HCT116 (cell line): ENCODE measurements around the gene LHX2. TPM values are rescaled to one million over a fixed set of nuclear protein-coding genes. Genes with fewer than 3 reads are reported as not detected.

Experiments used
- ATAC-seq: fragments of 200-7000 bp; cut with Tn5 transposase; 2 replicates; pipeline ENCODE4 v1.9.1; 2020; ENCODE audit warnings: mild to moderate bottlenecking, moderate library complexity
- BruUV-seq: library from RNA; stranded (reverse); fragments of 400-500 nt; replicated peaks from 2 replicates; lab custom pipeline; 2021; lab: Mats Ljungman, UMichigan
- CTCF ChIA-PET: fragments of 300-600 bp; sonication (Branson Sonifier 250); formaldehyde crosslinking; loops from one replicate; lab custom pipeline; 2021; ENCODE audit warnings: antibody characterized with exemption; lab: Charles Lee
- POLR2A ChIA-PET: fragments of 300-600, 350-600 bp; sonication (Branson Sonifier 250); formaldehyde crosslinking; loops from one replicate; lab custom pipeline; 2021; ENCODE audit warnings: antibody characterized with exemption; lab: Charles Lee
- RAD21 ChIA-PET, 2 experiments: fragments of 300-600 bp; sonication (Branson Sonifier 250); formaldehyde crosslinking; loops; one replicate each; lab custom pipeline; 2023; ENCODE audit warnings: low total read pairs in 2 of 2; ENCODE audit not compliant: uncharacterized antibody in 2 of 2, unreplicated experiment in 2 of 2, low non-redundant PET in 1 of 2; lab: Charles Lee
- DNase-seq: peaks from one replicate; pipeline ENCODE4 v3.0.0-alpha.2; 2010; ENCODE audit warnings: low read depth, low spot score
- H2AFZ ChIP-seq: fragments of 200-600 bp; shearing (Covaris generic), sonication (generic); 2 replicates; pipeline ENCODE4 v1.6.1; 2017; ENCODE audit warnings: low read depth, mixed run types, mixed read lengths, antibody characterized with exemption, low read length; ENCODE audit not compliant: poor library complexity, severe bottlenecking
- H3K27ac ChIP-seq: 2 replicates; pipeline ENCODE4 v1.5.1; 2012; ENCODE audit warnings: low read depth, low read length
- H3K27me3 ChIP-seq: fragments of 200-600 bp; sonication (generic); 2 replicates; pipeline ENCODE4 v1.6.1; 2016; ENCODE audit warnings: mixed run types, low read length, mixed read lengths; ENCODE audit not compliant: insufficient read depth
- H3K36me3 ChIP-seq, 2 experiments: fragments of 200-500 bp in 1 of 2; fragments of 200-600 bp in 1 of 2; sonication (Bioruptor generic) in 1 of 2; sonication (generic) in 1 of 2; 2 replicates each; pipeline versions ENCODE4 v1.5.1 to v1.6.1; 2014 to 2016; ENCODE audit warnings: low read length in 2 of 2, inconsistent platforms in 1 of 2, mixed read lengths in 1 of 2, mixed run types in 1 of 2; ENCODE audit not compliant: insufficient read depth in 2 of 2, control insufficient read depth in 1 of 2
- H3K4me1 ChIP-seq, 2 experiments: fragments of 200-600 bp in 1 of 2; sonication (generic) in 1 of 2; 2 replicates each; pipeline versions ENCODE4 v1.5.1 to v1.6.1; 2012 to 2017; ENCODE audit warnings: low read length in 2 of 2, inconsistent platforms in 1 of 2, mild to moderate bottlenecking in 1 of 2, mixed read lengths in 1 of 2, mixed run types in 1 of 2, moderate library complexity in 1 of 2; ENCODE audit not compliant: insufficient read depth in 2 of 2, control insufficient read depth in 1 of 2
- H3K4me2 ChIP-seq: fragments of 200-600 bp; sonication (generic); 2 replicates; pipeline ENCODE4 v1.6.1; 2017; ENCODE audit warnings: mixed run types, low read length, mixed read lengths
- H3K4me3 ChIP-seq, 2 experiments: fragments of 200-600 bp in 1 of 2; sonication (generic) in 1 of 2; replicated peaks in 1 of 2; 2 replicates each; pipeline ENCODE4 v1.5.1; 2011 to 2016; ENCODE audit warnings: low read length in 2 of 2, control low read depth in 1 of 2, low read depth in 1 of 2, mild to moderate bottlenecking in 1 of 2, mixed read lengths in 1 of 2, mixed run types in 1 of 2
- H3K79me2 ChIP-seq: fragments of 200-600 bp; sonication (generic); 2 replicates; pipeline ENCODE4 v1.6.1; 2017; ENCODE audit warnings: mild to moderate bottlenecking, mixed run types, low read length, moderate library complexity, mixed read lengths; ENCODE audit not compliant: insufficient read depth
- H3K9ac ChIP-seq: fragments of 200-600 bp; sonication (generic); 2 replicates; pipeline ENCODE4 v1.6.1; 2016; ENCODE audit warnings: low read length, mixed read lengths
- H3K9me2 ChIP-seq: fragments of 200-600 bp; sonication (generic), shearing (Covaris generic); 2 replicates; pipeline ENCODE4 v1.6.1; 2017; ENCODE audit warnings: mixed run types, mild to moderate bottlenecking, moderate library complexity; ENCODE audit not compliant: insufficient read depth
- H3K9me3 ChIP-seq, 2 experiments: fragments of 200-500 bp in 1 of 2; fragments of 200-600 bp in 1 of 2; sonication (Bioruptor generic) in 1 of 2; sonication (generic) in 1 of 2; 2 replicates each; pipeline ENCODE4 v1.6.1; 2014 to 2017; ENCODE audit warnings: low read length in 2 of 2, mixed read lengths in 2 of 2, inconsistent platforms in 1 of 2, low read depth in 1 of 2, mild to moderate bottlenecking in 1 of 2, mixed run types in 1 of 2, moderate library complexity in 1 of 2; ENCODE audit not compliant: control insufficient read depth in 1 of 2, insufficient read depth in 1 of 2
- H4K20me1 ChIP-seq: fragments of 200-600 bp; sonication (generic), shearing (Covaris generic); 2 replicates; pipeline ENCODE4 v1.6.1; 2017; ENCODE audit warnings: mixed run types, mild to moderate bottlenecking, moderate library complexity; ENCODE audit not compliant: insufficient read depth
- CBX3 ChIP-seq: IDR thresholded peaks from 2 replicates; pipeline ENCODE4 v1.6.1; 2012; ENCODE audit warnings: low read depth
- CEBPB ChIP-seq: IDR thresholded peaks from 2 replicates; pipeline ENCODE4 v1.6.1; 2012; ENCODE audit warnings: low read depth
- EGR1 ChIP-seq: IDR thresholded peaks from 2 replicates; pipeline ENCODE4 v1.6.1; 2012; ENCODE audit warnings: low read depth
- ELF1 ChIP-seq: IDR thresholded peaks from 2 replicates; pipeline ENCODE4 v1.6.1; 2012; ENCODE audit warnings: low read depth, borderline replicate concordance
- EZH2 ChIP-seq: fragments of 200-600 bp; sonication (generic); IDR thresholded peaks from 2 replicates; pipeline ENCODE4 v1.6.1; 2017; ENCODE audit warnings: antibody characterized with exemption, mixed run types
- EZH2phosphoT487 ChIP-seq: fragments of 200-600 bp; IDR thresholded peaks from 2 replicates; pipeline ENCODE4 v1.6.1; 2018; ENCODE audit warnings: antibody characterized with exemption, borderline replicate concordance
- JUND ChIP-seq: IDR thresholded peaks from 2 replicates; pipeline ENCODE4 v1.6.1; 2012
- POLR2A ChIP-seq: IDR thresholded peaks from 2 replicates; pipeline ENCODE4 v1.7.0; 2011; ENCODE audit warnings: borderline replicate concordance; ENCODE audit not compliant: insufficient read depth, insufficient read length; ENCODE audit errors: extremely low read depth
- POLR2AphosphoS5 ChIP-seq: IDR thresholded peaks from 2 replicates; pipeline ENCODE4 v1.6.1; 2011; ENCODE audit warnings: mild to moderate bottlenecking, low read depth, low read length, moderate library complexity
- RAD21 ChIP-seq: IDR thresholded peaks from 2 replicates; pipeline ENCODE4 v1.6.1; 2012; ENCODE audit warnings: low read depth, mild to moderate bottlenecking
- SIN3A ChIP-seq: IDR thresholded peaks from 2 replicates; pipeline ENCODE4 v1.6.1; 2012; ENCODE audit warnings: low read depth
- SRF ChIP-seq: IDR thresholded peaks from 2 replicates; pipeline ENCODE4 v1.6.1; 2012; ENCODE audit warnings: low read depth
- TCF7L2 ChIP-seq: IDR thresholded peaks from 2 replicates; pipeline ENCODE4 v1.7.0; 2011; ENCODE audit warnings: borderline replicate concordance, inconsistent platforms; ENCODE audit not compliant: insufficient read depth, insufficient read length; ENCODE audit errors: extremely low read depth
- YY1 ChIP-seq: IDR thresholded peaks from 2 replicates; pipeline ENCODE4 v1.6.1; 2011; ENCODE audit warnings: low read length, low read depth, moderate library complexity, mild to moderate bottlenecking; ENCODE audit not compliant: insufficient replicate concordance; ENCODE audit errors: extremely low read depth
- intact Hi-C: fragments of 100-400 bp; cut with micrococcal nuclease; formaldehyde crosslinking; loops from 2 replicates; pipeline ENCODE4 v1.10.0; 2022
- total RNA-seq: library from RNA; stranded (reverse); gene quantifications from one replicate; pipeline ENCODE4 v1.2.1, GENCODE V29; 2021; ENCODE audit not compliant: unreplicated experiment
- TF ChIP-seq, protein P1 (sequence below): IDR thresholded peaks from 2 replicates; pipeline ENCODE4 v1.6.1; 2012; ENCODE audit warnings: low read depth
- TF ChIP-seq, protein P2 (sequence below): IDR thresholded peaks from 2 replicates; pipeline ENCODE4 v1.6.1; 2012
- TF ChIP-seq, protein P3 (sequence below): IDR thresholded peaks from 2 replicates; pipeline ENCODE4 v1.6.1; 2012

LHX2 gene
- total RNA-seq, 1 experiment from 2014 or later: 10.2 TPM

DNA sequence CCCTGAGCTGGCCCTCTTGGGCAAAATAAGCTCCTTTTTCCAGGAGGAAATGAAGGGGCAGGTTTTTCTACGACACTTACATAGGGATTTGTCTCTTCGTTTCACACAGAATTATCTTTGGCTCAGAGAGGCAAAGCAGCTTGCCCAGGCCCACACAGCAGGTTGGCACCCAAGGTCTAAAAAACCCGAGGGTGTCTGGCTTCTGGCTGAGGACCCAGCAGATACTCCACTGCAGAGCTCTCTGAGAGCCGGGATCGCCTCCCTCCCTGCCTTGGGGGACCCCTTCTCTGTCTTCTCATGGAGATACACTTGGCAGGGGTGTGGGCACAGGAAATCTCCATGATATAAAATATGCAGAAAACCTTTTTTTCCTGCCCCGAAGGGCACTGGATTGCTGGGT lies 29.0 kb upstream of the LHX2 start:
- ChIA-PET RAD21 (no interaction called here), CTCF (no interaction called here), POLR2A (no interaction called here)
- ATAC-seq (no peak), DNase-seq (no peak)
- no peak overlapping the region for H3K4me3 ChIP-seq
- no peak overlapping the region for H3K27ac ChIP-seq
- H3K4me1 ChIP-seq: no peaks in the 10 kb centered on the region
- TF ChIP-seq CBX3 (no peak), YY1 (no peak), EGR1 (no peak), EZH2phosphoT487 (no peak), SRF (no peak), EZH2 (no peak), ELF1 (no peak), POLR2AphosphoS5 (no peak), JUND (no peak), RAD21 (no peak), TCF7L2 (no peak), POLR2A (no peak), SIN3A (no peak), CEBPB (no peak)
- TF ChIP-seq, protein P1, sequence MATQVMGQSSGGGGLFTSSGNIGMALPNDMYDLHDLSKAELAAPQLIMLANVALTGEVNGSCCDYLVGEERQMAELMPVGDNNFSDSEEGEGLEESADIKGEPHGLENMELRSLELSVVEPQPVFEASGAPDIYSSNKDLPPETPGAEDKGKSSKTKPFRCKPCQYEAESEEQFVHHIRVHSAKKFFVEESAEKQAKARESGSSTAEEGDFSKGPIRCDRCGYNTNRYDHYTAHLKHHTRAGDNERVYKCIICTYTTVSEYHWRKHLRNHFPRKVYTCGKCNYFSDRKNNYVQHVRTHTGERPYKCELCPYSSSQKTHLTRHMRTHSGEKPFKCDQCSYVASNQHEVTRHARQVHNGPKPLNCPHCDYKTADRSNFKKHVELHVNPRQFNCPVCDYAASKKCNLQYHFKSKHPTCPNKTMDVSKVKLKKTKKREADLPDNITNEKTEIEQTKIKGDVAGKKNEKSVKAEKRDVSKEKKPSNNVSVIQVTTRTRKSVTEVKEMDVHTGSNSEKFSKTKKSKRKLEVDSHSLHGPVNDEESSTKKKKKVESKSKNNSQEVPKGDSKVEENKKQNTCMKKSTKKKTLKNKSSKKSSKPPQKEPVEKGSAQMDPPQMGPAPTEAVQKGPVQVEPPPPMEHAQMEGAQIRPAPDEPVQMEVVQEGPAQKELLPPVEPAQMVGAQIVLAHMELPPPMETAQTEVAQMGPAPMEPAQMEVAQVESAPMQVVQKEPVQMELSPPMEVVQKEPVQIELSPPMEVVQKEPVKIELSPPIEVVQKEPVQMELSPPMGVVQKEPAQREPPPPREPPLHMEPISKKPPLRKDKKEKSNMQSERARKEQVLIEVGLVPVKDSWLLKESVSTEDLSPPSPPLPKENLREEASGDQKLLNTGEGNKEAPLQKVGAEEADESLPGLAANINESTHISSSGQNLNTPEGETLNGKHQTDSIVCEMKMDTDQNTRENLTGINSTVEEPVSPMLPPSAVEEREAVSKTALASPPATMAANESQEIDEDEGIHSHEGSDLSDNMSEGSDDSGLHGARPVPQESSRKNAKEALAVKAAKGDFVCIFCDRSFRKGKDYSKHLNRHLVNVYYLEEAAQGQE: no peak
- TF ChIP-seq, protein P2, sequence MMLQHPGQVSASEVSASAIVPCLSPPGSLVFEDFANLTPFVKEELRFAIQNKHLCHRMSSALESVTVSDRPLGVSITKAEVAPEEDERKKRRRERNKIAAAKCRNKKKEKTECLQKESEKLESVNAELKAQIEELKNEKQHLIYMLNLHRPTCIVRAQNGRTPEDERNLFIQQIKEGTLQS: no peak
- TF ChIP-seq, protein P3, sequence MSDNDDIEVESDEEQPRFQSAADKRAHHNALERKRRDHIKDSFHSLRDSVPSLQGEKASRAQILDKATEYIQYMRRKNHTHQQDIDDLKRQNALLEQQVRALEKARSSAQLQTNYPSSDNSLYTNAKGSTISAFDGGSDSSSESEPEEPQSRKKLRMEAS: no peak
- H2AFZ ChIP-seq: no peak overlapping the region
- no peaks in the 10 kb centered on the region for H3K9me3 ChIP-seq
- no peak overlapping the region for H3K4me2 ChIP-seq
- no peaks in the 10 kb centered on the region for H3K79me2 ChIP-seq
- peaks cover 11% of the 10 kb centered on the region; the same call in 1 of the 2 replicates for H3K27me3 ChIP-seq
- intact Hi-C loops: no loop called here
- no peak overlapping the region for H3K9ac ChIP-seq
- no TSS peak for BruUV-seq
- H4K20me1 ChIP-seq: no peaks in the 10 kb centered on the region
- no peaks in the 10 kb centered on the region for H3K36me3 ChIP-seq
- H3K9me2 ChIP-seq: no peaks in the 10 kb centered on the region
